Endothelial cell of umbilical vein (primary cell): Measurements from ENCODE around the gene MISP.

Experiments used
- FOS ChIP-seq: IDR thresholded peaks from 2 replicates; pipeline ENCODE4 v1.6.1; 2011; ENCODE audit warnings: mild to moderate bottlenecking, low read length, moderate library complexity, borderline replicate concordance; ENCODE audit not compliant: insufficient read depth
- POLR2AphosphoS5 ChIP-seq: IDR thresholded peaks from 2 replicates; pipeline ENCODE4 v1.6.1; 2012; ENCODE audit warnings: low read depth, mild to moderate bottlenecking, control low read depth, low read length, moderate library complexity; ENCODE audit not compliant: insufficient read depth
- TF ChIP-seq, protein P1 (sequence below), 2 donors: IDR thresholded peaks; 1 replicate in 1 of 2; 2 replicates in 1 of 2; pipeline ENCODE4 v1.5.1; 2011; ENCODE audit warnings: low read length in 2 of 2, mild to moderate bottlenecking in 2 of 2, moderate library complexity in 2 of 2, control low read depth in 1 of 2, inconsistent platforms in 1 of 2, low read depth in 1 of 2; ENCODE audit not compliant: insufficient read depth in 1 of 2; ENCODE audit errors: extremely low read depth in 1 of 2

DNA sequence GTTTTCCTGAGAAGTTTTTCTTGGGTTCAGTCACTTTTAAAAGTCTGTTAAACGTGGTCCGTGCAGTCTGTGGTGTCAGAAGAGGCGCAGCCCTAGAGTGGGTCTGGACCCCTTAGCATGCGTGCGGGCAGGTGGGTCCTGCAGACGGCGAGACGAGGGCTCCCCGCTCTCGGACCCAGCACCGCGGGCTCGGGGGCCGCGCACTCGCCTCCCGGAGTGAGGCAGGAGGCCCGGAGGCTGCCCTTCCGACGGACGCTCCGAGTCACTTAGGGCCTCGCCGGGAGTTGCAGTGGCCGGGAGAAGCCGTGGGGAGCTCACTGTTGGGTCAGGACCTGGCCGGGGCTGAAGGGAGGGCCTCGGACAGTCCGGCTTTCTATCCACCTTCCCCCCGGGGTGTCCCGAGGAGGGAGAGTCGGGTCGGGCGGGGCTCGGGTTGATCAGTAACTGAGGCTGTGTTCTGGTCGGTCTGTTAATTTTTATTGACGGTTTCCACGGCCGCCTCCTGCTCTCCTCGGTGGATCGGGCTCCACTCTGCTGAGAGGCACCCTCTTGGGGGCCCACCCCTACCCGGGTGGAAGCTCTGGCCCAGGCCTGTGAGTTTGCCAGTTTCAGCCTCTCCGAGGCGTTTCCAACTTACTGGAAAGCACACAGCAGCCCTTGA is 47.6 kb downstream of the MISP start:
- TF ChIP-seq FOS (no peak), POLR2AphosphoS5 (peak; percentile 23)
- TF ChIP-seq, protein P1, sequence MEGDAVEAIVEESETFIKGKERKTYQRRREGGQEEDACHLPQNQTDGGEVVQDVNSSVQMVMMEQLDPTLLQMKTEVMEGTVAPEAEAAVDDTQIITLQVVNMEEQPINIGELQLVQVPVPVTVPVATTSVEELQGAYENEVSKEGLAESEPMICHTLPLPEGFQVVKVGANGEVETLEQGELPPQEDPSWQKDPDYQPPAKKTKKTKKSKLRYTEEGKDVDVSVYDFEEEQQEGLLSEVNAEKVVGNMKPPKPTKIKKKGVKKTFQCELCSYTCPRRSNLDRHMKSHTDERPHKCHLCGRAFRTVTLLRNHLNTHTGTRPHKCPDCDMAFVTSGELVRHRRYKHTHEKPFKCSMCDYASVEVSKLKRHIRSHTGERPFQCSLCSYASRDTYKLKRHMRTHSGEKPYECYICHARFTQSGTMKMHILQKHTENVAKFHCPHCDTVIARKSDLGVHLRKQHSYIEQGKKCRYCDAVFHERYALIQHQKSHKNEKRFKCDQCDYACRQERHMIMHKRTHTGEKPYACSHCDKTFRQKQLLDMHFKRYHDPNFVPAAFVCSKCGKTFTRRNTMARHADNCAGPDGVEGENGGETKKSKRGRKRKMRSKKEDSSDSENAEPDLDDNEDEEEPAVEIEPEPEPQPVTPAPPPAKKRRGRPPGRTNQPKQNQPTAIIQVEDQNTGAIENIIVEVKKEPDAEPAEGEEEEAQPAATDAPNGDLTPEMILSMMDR (IDR thresholded peaks at IDR 0.05; ENCODE audit: extremely low read depth in 1 of 2, insufficient read depth in 1 of 2, low read depth in 1 of 2, low read length in 2 of 2), result no peak
